HG02870 (cell line): Measurements from ENCODE around the gene TSPEAR.

Experiments
- ATAC-seq: cut with Tn5 transposase; IDR thresholded peaks from one replicate; pipeline ENCODE4 v1.9.1; 2021; ENCODE audit warnings: mild to moderate bottlenecking, moderate library complexity; ENCODE audit not compliant: unreplicated experiment

The TSPEAR gene

DNA sequence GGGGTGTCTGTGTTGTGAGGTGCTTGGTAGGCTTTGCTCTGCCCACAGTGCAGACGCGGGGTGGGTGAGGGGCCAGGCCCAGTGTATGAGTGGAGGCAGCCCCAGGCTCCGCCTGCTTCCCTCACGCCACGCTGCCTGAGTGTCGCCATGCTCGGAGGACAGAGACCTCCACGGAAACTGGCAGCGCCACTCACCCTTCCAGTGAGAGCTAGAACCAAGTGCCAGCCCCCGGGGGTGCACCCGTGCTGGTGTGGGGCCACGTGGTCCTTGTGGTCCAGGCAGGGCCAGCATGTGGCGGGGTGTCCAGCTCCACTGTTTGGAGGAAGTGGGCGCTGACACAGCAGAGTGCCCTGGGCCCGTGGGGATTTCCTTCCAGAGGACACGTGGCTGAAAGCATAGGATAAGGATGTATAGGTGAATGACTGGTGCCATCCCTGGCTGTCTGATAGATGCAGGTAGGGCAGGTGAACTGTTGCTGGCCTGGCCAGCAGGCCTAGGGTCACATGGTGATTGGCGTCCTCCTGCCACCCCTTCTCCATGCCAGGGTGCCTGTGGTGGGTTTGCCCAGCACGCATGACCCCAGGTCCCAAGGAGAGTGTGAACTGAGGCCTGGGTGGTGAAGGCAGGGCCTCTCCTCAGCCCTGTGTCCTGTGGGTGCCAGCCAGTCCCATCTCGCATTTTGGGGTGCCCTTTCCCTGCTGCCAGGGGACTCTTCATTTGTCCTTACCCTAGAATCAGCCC, 252.2 kb downstream of the TSPEAR start:
- no peak for ATAC-seq

GRCh38 chr21:44456915-44457736, 254.2 kb downstream of the TSPEAR start:
- no peak for ATAC-seq

- no peak for ATAC-seq
These were observed 255.0 kb downstream of the TSPEAR start for GRCh38 chr21:44456214-44456914.

GRCh38 chr21:44455524-44456213, 255.7 kb downstream of the TSPEAR start:
- no peak for ATAC-seq

DNA sequence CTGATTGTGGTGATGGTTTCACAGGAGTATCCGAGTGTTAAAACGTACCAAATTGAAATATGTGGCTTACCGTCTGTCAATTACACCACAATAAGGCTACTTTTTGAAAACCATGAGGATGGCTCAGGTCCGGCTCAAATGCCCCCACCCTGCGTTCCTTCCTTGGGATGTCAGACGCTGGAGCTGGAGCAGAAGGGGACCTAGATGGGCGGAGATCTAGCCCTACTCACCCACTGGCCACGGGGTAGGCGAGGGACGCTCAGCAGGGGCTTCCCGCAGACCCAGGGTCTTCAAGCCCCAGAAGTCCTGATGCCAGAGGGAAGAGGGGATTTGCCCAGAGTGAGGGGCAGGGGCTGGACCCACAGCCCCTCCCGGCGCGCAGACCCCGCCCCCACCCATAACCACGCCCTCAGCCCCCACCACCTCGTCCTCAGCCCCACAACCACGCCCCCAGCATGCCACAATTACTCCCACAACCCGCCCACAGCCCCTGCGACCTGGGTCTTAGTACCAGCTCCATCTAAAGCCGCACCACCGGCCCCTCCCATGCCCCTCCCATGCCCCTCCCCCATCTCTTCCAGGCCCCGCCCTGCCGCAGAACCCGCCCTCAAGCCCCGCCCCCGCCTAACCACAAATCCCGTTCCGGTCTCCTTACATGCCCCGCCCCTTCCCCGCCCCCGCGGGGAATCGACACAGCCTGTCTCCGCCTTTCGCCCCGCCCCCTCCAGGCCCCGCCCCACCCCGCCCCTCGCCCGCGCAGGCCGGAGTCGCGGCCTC, 256.4 kb downstream of the TSPEAR start, which contains the start of gene LRRC3:
TSS of gene LRRC3 (plus strand) at position 764 of the 777 bp plus-strand sequence. CDS start 1,135 bp downstream, outside the sequence.
- no peak for ATAC-seq

DNA sequence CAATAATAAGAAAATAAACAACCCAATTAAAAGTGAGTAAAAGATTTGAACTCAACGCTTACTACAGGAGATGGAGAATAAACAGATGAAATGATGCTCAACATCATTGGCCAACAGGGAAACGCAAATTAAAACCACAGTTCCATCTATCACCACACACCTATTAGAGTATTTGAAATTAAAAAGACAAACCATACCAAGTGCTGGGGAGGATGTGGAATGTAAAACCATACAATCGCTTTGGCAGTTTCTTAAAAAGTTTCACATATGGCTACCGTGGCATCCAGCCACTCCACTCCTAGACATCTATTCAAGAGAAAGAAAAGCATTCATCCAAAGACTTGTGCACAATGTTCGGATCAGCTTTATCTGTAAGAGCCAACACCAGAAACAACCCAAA, 257.3 kb downstream of the TSPEAR start:
- no peak for ATAC-seq

DNA sequence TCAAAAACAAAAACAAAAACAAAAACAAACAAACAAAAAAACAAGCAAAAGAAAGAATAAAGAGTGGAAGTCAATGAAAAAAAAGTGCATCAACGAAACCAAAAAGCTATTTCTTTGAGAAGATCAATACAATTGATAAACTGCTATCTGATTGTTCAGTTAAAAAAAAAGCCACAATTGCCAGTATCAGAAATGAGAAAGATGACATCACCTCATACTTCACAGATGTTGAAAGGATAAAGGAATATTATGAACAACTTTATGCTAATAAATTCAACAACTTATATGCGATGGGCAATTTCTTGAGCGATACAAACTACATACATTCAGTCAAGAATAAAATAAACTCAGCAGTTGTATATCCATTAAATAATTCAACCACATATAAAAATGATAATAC, 258.3 kb downstream of the TSPEAR start:
- ATAC-seq = no peak

GRCh38 chr21:44450999-44451398, 260.4 kb downstream of the TSPEAR start:
- no peak for ATAC-seq

GRCh38 chr21:44450402-44450801, 261.0 kb downstream of the TSPEAR start:
- ATAC-seq = no peak

DNA sequence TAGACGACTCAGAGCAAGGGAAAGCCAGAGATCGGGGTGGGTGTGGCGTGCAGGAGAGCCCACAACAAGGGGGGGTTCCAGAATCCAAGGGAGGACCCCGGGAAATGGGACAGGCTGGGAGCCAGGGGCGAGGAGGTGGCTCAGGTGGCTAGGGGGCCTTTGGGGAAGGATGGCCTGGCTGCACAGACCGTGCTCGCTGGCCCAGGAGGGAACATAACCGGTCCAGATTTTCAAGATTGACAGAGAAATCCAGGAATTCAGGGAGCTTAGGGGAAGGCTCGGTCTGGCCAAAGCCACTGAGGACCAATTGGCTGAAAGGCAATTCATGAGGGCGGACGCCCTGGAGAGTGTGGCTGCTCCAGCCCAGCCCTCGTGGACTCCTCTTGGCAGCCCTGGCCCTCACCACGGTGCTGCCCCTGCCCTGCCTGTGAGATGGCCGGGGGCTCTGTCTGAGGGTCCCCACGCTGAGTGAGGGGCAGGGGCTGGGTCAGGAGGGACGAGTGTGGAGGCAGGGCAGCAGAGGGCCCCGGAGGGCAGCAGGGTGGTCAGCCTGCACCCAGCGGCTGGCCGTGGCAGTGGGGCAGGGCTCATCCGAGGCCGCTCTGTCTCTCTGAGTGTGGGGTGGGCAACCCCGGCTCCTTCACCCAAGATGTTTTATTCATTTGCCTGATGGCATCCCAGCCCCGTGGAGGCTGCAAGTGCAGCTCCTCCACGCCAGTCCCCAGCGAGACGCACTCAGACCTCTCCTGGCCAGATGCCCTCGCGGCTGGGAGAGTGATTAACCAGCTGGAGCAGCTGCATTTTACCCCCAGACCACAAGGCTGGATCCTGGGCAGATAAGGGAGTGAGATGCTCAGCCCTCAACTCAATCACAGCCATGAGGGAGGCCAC, 261.7 kb downstream of the TSPEAR start:
- ATAC-seq = no peak

- no peak for ATAC-seq
These were observed 262.7 kb downstream of the TSPEAR start for GRCh38 chr21:44448651-44449131.
